B cell (primary cell): ENCODE results near the gene RFC5.

ENCODE experiments used
- CTCF ChIP-seq: fragments of 200-600 bp; IDR thresholded peaks from one replicate; pipeline ENCODE4 v1.8.0; 2022; ENCODE audit warnings: antibody characterized with exemption, mild to moderate bottlenecking
- EZH2 ChIP-seq: IDR thresholded peaks from 2 replicates; pipeline ENCODE4 v1.6.1; 2012; ENCODE audit warnings: borderline replicate concordance, low read depth, mild to moderate bottlenecking, moderate library complexity, low read length; ENCODE audit not compliant: insufficient read depth, poor library complexity, severe bottlenecking

- TF ChIP-seq CTCF, result no peak
- TF ChIP-seq EZH2, result no peak
Measured at GRCh38 chr12:118034429-118035189, 18.1 kb downstream of the RFC5 start.
